Left forelimb (tissue), 1 donor: Measurements from ENCODE around the gene FGGY.

ENCODE experiments used
- DNase-seq: peaks from one replicate; pipeline ENCODE4 v3.0.0-alpha.2; 2018; ENCODE audit warnings: low spot score

Gene FGGY

GRCh38 chr1:59414406-59415133 lies 117.7 kb downstream of the FGGY start:
- DNase-seq, result no peak

DNA sequence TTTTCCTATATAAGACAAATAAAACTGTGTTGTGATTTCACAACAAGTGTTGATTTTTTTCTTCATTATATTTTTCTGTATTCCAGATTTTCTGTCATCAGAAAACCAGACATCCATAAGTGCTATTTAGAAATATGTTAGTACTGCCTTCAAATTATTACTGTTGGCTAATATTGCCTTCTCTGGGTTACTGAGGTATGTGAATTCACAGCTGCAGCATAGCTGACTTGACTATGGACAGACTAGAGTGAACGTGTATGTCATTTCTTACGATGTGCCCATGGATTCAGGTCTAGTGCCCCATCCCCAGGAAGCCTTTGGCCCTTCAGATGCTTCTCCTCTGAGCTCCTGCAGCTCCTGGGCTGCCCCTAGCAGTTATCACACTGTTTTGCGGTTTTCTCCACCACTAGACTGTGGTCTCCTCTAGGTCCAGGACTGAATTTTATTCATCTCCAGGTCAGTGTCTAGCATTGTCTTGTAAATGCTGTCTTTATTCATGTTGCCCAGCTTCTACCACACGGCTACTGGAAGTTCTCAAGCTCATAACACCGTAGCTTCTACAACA lies 118.5 kb downstream of the FGGY start:
- no peak for DNase-seq

DNA sequence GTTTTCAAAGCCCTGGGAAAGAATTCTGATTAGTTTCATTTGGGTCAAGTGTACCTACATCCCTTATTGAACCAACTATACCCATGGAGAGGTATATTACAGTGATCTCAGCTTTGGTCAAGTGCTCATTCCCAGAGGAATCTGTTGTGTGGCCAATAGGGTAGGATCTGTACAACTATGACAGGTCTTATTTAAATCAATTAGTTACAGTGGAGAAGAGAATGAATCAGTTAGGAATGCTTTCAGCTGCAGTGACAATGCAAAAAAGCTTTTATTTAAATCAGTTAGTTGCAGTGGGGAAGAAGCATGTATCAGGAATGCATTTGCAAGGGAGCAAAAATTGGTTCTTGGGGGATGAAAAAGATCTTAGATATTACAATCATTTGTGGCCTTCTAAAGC lies 119.0 kb downstream of the FGGY start:
- no peak for DNase-seq

GRCh38 chr1:59417406-59417805 lies 120.5 kb downstream of the FGGY start:
- DNase-seq, result no peak

DNA sequence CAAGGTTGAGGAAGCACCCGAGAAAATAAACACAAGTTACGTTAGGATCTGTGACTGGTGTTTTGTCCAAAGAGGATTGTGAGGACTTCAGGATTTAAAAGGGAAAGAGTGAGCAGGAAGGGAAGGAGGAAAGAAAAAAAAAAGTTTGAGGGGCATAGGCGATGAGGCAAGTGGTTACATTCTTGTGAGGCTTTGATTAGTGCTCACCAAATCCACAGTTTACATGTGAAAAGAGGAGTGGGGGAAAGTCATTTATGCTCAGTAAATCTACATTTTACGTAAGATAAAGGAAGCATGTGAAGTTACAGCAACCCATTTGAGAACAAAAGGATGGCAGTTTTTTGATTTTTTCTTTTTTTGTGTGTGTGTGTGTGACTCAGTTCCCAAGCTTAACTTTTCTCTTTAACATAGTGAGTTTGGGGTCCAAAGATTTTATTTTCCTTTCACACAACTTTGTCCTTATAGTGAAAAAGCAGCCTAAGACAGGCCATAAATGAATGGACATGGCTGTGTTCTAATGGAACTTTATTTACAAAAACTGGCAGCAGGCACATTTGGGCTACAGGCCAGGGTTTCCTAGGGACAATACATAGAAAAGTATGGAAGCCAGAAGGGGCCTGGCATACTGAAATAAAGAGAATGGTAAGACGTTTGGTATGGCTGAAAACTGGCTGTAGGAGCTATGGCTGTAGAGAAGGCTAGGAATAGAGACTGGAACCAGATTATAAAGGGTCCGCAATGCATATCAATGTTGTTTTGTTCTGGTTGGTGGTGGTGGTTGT lies 121.7 kb downstream of the FGGY start:
- no peak for DNase-seq

GRCh38 chr1:59419361-59420140 lies 122.7 kb downstream of the FGGY start:
- DNase-seq, result no peak

DNA sequence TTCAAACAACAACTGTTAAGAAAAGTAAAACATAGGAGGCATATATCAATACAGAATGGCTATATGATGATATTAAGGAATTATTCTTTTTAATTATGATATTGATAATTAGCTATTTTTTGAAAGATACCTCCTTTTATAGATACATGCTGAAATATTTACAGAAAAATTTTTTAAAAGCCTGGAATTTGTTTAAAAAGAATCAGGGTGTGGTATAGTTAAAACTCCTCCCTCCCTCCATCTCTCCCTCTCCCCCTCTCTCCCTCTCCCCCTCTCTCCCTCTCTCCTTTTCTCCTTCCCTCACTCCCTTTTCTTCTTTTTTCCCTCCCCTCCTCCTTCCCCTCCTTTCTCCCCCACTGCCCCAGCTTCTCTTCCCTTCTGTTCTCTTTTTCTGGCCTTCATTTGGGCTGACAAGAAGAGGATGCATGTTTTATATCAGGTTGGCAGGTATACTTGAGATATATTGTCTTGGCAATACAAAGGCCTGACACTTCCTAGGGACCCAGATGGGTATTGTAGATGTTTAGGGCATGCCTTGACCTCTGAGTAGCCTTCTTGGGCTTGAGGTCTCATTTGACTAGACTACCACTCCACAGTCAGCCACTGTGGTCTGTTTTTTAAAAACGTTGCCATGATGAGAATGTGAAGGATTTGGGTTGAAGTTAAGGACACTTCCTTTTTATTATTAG lies 124.5 kb downstream of the FGGY start:
- no peak for DNase-seq

GRCh38 chr1:59422921-59423575 lies 126.2 kb downstream of the FGGY start:
- no peak for DNase-seq

DNA sequence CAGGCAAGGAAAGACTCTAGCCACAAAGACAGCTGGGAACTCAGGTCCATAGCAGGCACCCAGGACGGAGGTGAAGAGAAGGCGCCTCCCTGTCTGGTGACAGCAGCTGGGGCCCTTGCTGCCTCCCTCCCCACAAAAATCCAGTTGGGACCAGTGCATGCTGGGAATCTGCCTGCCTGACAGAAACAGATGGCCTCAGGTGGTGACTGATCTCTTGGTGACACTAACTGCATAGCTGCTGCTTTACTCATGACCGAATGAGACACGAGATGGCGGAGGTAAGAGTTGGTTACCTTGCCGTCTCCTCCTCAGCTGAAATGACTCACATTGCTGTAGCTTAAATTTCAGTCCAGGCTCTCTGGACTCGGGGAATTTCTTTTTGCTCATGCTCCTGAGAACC lies 130.3 kb downstream of the FGGY start:
- DNase-seq, result no peak

GRCh38 chr1:59427784-59428183 lies 130.9 kb downstream of the FGGY start:
- no peak for DNase-seq

GRCh38 chr1:59428828-59429227 lies 131.9 kb downstream of the FGGY start:
- no peak for DNase-seq

GRCh38 chr1:59429656-59430055 lies 132.8 kb downstream of the FGGY start:
- no peak for DNase-seq

GRCh38 chr1:59431566-59432294 lies 134.8 kb downstream of the FGGY start:
- no peak for DNase-seq

DNA sequence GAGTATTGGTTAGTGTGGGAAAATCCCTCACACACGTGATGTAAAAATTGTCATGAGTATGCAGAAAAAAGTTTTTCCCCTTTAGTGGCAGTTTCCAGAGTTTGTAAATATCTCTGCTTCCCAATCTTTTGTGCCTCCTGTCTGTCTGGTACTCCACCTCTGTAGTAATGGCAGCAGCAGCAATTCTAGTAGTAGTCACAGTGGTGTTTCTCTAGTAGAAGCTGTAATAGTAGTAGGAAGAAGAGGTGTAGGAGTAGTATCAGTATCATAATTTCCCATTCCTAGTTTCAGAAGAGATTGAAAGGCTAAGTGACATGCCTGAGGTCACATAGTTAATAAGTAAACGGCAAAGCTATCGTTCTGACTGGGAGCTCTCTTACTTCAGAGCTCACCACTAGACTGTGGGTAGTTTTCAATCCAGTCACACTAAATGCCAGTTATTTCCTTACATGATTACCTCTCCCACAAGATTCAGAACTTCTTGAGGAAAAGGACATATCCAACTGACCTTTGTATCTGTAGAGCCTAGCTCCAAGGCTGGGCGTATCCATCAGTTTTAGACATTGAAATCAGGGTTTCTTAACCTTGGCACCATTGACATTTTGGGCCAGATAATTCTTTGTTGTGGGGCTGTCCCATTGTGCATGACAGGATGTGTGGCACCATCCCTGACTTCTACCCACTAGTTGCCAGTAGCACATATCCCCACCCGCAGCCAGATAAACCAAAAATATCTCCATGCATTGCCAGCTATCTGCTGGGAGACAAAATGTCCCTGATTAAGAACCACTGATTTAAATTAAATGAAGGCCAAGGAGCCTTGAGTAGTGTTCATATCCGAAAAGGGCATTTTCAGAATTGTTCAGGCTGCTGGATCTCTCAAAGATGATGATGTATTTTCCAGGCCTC lies 135.9 kb downstream of the FGGY start:
- DNase-seq, result no peak

GRCh38 chr1:59433440-59433813 lies 136.5 kb downstream of the FGGY start:
- DNase-seq, result peak; percentile 67

DNA sequence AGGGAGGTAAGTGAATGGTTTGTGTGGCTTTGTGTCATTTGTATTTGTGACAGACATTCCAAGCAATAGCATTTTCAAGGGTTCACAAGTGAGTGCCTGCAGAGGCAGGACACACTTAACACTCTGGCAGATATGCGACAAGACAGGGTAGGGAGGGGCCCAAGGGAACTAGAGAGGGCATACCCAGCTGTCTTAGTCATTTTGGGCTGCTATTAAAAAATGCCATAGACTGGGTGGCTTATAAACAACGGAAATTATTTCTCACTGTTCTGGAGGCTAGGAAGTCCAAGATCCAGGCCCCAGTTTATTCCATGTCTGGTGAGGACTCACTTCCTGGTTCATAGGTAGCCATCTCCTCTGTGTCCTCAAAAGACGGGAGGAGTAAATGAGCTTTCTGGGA lies 137.4 kb downstream of the FGGY start:
- no peak for DNase-seq

DNA sequence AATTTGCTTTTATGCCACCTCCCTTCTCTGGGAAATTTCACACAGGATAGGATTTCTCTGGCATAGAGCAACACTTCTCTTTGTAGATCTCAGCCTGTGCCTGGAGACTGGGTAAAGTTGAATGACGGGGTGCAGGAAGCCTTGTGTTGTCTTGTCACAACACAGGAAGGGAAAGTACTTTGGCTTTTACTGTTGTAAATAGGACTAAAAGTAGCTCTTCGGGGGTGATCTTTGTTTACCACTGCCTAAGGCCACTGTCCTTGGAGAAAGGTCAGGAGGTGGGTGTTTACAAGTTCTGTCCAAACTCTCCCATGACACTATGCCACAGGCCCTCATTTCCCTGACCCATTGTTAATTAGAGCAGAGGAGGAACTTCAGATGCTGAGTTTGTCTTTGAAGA lies 139.7 kb downstream of the FGGY start:
- DNase-seq, result no peak

- DNase-seq, result no peak
These were observed 141.2 kb downstream of the FGGY start for GRCh38 chr1:59438058-59438560.

DNA sequence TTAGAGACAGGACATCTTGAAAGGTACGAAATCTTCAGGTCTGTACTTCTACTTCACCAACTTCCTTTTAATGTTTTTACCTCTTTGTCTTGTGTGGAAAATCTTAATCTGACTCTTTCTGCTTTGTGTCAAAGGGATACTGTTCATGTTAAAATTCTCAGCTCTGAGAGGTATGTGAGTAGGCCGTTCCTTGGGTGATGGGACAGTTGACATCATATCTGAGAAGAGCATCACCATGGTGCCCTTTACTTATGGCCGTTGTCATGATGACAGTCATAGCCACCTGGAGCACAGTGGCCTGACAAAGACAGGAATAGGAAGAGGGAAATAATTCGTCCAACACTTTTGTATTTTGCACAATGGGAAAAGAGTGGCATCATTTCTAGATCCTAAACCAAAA lies 145.6 kb downstream of the FGGY start:
- DNase-seq, result no peak
